ENCODE data around the gene HAAO.

Gene HAAO

DNA sequence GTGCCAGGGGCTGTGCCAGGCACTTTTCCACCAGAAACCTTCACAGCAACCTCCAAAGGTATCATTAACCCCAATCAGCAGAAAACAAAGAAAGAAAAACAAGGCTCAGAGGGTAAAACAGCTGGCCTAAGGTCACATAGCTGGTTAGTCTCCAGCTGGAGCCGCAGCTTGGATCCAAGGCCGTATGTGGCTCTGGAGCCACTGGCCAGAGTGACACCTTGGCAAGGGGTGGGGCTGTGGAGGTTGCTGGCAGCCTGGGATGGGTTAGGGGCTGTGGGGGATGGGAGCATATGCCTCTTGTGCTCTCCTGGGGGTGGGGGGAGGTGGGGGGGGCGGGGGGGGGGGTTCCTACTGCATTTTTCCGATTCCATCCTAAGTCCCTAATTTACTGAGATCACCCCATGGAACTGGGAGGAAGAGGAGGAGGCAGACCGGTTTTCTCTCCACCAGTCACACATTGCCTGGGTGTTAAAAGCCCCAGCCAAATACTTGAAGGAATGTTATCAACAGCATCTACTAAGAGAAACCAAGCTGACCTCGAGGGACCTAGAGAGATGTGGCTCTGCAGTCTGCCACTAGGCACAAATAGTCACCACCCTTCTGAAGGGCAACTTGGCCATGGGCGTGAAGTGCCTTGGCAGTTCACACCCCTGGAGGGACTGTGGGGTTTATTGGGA lies 8.0 kb downstream of the HAAO start:
- no peak overlapping the region for H3K27ac ChIP-seq
- ChIA-PET CTCF (interaction anchor here (0.6 kb wide), 1 partner anchor 65 kb away, joined by 3 read pairs; no protein-coding TSS in a partner anchor), POLR2A (ENCODE audit: low non-redundant PET) (no interaction called here)

DNA sequence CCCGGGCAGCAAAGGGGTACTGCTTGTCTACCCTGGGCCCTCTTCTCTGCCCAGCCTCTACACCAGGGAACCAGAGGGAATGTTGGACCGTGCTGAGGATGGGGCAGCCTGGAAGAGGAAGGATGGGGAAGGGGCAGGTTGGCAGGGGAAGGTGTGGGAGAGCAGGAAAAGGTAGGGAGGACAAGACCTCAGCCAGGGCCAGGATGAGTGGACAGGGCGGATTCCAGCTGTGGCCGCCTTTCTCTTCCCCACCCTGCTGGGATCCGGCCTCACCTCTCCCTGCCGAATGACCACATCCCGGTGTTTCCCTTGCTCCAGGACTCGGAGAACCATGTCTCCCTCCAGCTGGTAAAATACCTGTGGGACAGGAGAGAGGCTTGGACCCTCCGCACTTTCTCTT lies 8.9 kb downstream of the HAAO start:
- ChIA-PET CTCF (no interaction called here), POLR2A (ENCODE audit: low non-redundant PET) (no interaction called here)
- no peak for DNase-seq (ENCODE audit: low spot score)
- no peak overlapping the region for H3K27ac ChIP-seq
- no peak for TF ChIP-seq CTCF (conservative IDR thresholded peaks at IDR 0.05; ENCODE audit: low read depth)

More for the DNA sequence above, 8.0 kb downstream of the HAAO start:
- TF ChIP-seq CTCF (conservative IDR thresholded peaks at IDR 0.05; ENCODE audit: low read depth) = no peak
- DNase-seq (ENCODE audit: low spot score) = no peak

GRCh38 chr2:42781181-42781580 lies 11.2 kb downstream of the HAAO start:
- H3K27ac ChIP-seq = no peak overlapping the region
- TF ChIP-seq CTCF (conservative IDR thresholded peaks at IDR 0.05; ENCODE audit: low read depth) = no peak
- no peak for DNase-seq (ENCODE audit: low spot score)
- CTCF ChIA-PET = interaction anchor here (0.6 kb wide), 1 partner anchor 54 kb away, joined by 3 read pairs; no protein-coding TSS in a partner anchor
- POLR2A ChIA-PET (ENCODE audit: low non-redundant PET) = no interaction called here

GRCh38 chr2:42777883-42778805 lies 14.2 kb downstream of the HAAO start:
- no peak for DNase-seq (ENCODE audit: low spot score)
- no peak overlapping the region for H3K27ac ChIP-seq
- CTCF ChIA-PET = no interaction called here
- POLR2A ChIA-PET (ENCODE audit: low non-redundant PET) = no interaction called here
- TF ChIP-seq CTCF (conservative IDR thresholded peaks at IDR 0.05; ENCODE audit: low read depth) = no peak

GRCh38 chr2:42775810-42776209 lies 16.6 kb downstream of the HAAO start:
- ChIA-PET CTCF (interaction anchor here (0.6 to 0.8 kb wide), 3 partner anchors 52 to 833 kb away, joined by 3 to 7 read pairs (median 4); no protein-coding TSS in a partner anchor), POLR2A (ENCODE audit: low non-redundant PET) (no interaction called here)
- no peak for DNase-seq (ENCODE audit: low spot score)
- no peak overlapping the region for H3K27ac ChIP-seq
- TF ChIP-seq CTCF (conservative IDR thresholded peaks at IDR 0.05; ENCODE audit: low read depth) = no peak

DNA sequence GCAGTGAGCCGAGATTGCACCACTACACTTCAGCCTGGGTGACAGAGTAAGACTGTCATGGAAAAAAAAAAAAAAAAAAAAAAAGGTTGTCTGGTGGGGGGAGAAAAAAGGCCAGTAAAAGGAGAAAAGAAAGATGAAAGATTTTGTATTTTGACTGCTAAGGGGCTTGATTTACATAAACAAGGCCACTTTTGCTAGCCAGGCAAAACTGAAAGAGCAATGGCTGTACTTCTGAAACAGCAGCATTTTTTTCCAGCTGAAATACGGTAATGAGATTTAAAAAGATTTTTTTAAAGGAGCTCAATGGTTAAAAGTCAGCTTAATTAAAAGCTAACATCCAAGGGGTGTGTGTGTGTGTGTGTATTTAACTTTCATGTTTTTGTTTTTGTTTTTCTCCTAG lies 17.2 kb downstream of the HAAO start:
- no peak overlapping the region for H3K27ac ChIP-seq
- ChIA-PET CTCF (interaction anchor here (0.7 to 0.8 kb wide), 2 partner anchors 53 to 830 kb away, joined by 3 to 7 read pairs; no protein-coding TSS in a partner anchor), POLR2A (ENCODE audit: low non-redundant PET) (no interaction called here)
- no peak for TF ChIP-seq CTCF (conservative IDR thresholded peaks at IDR 0.05; ENCODE audit: low read depth)
- DNase-seq (ENCODE audit: low spot score) = no peak

Data from RWPE1 (cell line).